GM21576 (cell line): ENCODE results near the gene ELP6.

Experiments used
- ATAC-seq: cut with Tn5 transposase; IDR thresholded peaks from one replicate; pipeline ENCODE4 v1.9.1; 2021; ENCODE audit warnings: mild to moderate bottlenecking, moderate library complexity; ENCODE audit not compliant: unreplicated experiment

ELP6 gene

GRCh38 chr3:47513125-47513929, at the start of gene ELP6:
Gene ELP6, minus strand, starts transcription at chr3:47513712. Its CDS starts 122 bp downstream, at chr3:47513590.
- ATAC-seq, result peak; percentile 92

DNA sequence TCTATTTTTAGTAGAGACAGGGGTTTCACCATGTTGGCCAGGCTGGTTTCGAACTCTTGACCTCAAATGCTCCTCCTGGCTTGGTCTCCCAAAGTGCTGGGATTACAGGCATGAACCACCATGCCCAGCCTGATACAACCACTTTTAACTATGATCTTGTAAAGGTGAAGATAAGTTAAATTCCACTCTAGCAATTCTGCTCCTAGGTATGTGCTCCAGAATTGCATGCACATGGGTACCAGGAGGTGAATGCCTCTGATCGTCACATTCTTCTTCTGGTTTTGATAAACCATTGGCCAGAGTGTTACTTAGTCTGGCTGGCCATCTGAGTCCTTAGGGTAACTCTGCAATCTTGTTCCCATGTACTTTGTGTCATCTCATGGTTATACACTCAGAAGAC, 42.8 kb upstream of the ELP6 start:
- no peak for ATAC-seq

DNA sequence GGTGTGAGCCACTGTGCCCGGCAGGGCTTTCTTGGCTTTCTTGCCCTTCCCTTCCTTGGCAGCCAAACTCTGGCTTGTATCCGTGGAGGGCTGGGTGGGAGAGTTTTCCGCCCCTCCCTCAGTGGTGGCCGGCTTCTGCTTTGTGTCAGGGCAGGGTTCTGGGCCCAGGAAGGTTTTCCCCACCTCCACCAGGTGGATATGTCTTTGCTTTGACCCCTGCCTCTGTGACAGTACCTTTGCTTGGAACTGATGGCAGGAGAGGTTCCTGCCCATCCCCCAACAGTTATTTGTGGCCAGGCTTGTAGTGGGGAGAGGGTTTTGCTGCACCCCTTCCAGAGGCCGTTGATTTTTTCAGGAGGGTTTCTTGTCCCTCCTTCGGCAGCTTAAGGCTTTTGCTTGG, 40.8 kb upstream of the ELP6 start:
- no peak for ATAC-seq

GRCh38 chr3:47553407-47553806, 39.9 kb upstream of the ELP6 start:
- no peak for ATAC-seq

DNA sequence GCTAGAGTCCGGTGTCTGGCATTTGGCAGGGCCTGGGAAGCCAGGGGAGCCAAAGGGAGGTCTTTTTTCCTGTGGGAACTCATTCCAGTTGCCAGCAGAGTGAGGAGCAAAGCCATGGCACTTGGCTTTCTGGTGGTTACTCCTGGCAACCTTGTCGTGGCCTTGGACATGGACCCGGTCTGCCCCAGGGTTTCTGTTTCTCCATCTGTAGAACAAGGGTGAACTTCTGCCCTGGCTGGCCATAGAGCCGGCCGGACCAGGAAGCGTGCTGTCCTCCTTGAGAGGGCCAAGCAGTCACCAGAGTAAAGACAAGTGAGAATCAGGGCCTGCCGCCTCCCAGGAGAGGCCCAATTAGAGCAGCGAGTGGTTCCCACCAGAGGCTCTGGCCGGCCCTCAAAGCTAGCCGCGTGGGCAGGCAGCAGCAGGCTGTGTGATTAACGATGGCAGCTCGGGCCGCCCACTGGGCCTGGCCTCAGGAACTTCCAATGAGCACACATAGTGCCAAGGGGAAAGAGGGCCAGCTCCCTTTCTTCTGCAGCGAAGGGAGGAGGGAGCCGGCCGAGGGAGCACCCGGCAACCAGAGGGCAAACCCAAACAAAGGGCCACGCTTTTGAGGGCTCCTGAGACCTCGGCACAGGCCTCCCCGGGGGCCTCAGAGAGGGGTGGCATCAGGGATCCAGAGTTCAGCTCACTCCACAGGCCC, 29.1 kb upstream of the ELP6 start:
- ATAC-seq, result no peak

- ATAC-seq, result no peak
These were observed 28.1 kb upstream of the ELP6 start for GRCh38 chr3:47541583-47542108.

DNA sequence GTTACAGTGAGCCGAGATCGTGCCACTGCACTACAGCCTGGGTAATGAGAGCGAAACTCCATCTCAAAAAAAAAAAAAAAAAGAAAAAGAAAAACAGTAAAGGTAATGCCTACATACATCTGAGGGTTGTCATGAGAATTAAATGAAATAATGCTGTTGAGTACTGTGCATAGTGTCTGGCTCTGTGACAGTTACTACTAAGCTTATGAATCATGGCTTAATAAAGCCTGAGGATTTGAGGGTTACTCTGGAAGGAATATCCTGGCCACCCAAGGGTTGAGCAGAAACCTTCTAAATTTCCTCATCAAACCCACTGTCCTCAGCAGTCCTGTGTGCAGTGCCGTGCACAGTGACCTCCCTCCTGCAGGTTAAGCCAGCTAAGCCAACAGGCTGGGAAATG, 26.8 kb upstream of the ELP6 start:
- no peak for ATAC-seq

DNA sequence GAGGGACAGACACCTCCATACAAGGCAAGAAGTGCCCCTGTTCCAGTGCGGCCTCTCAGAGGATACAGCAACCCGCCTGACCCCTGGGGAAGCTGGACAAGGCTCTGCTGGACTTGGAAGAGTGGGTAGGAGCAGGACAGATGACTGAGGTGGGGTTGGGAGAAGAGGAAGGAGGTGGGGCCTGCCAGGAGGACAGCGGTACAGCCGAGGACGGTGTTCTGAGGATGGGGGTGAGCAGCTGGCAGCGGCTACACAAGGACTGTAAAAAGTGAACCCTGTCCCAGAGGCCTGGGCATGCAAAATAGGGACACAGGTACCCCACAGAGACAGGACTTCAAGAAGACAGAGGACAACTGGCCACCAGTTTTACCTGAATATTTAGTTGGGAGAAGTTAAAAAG, 23.5 kb upstream of the ELP6 start:
- ATAC-seq, result no peak

DNA sequence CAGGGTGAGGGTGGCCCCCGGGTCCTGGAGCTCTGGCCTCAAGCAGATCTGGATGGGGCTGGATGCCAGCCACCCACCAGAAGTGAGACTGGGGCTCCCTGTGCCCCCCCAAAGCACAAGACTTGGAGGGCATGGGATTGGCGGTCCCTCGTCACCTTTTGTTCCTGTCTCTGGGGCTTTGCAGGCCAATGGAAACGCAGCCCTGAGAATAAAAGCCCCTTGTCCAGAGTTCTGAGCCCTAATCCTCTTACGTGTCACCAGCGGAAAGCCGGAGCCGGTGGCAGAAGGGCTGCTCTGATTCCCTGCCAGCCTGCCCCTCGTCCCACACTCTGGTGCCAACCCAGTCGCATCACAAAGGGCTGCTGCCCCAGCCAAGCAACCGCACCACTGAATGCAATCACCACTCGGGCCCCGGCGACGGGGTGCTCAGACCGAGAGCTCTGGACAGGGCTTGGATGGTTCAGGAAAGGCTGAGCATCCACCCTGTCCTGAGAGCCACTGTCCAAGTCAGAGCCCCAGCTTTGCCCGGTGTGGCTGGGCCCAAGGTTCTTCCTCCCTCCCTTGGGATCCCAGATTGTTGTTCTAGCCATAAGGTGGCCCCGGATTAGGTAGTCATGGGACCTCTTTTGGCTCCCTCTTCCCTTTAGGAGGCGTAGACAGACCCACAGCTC, 22.8 kb upstream of the ELP6 start:
- no peak for ATAC-seq

DNA sequence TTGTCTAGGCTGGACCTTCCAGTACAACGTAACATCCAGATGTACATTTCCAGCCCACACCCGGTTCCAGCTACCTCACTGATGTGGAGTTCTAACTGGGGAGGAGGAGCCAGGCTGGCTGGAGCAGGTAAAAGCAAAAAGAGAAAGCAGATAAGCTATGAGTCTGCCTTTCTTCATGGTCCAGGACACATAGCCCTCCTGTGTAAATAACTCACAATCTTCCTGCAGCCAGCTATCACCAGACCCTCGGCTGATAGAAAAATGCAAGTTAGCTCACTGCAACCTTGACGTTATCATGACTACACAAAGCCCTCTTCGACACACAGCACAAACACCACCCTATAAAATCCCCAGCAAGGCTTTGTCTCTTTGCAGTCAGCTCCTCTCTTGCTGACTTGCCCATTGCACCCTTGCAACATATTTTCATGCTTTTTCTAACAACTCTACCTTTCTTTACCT, 20.5 kb upstream of the ELP6 start:
- no peak for ATAC-seq

- no peak for ATAC-seq
These were observed 20.0 kb upstream of the ELP6 start for GRCh38 chr3:47533481-47533880.

DNA sequence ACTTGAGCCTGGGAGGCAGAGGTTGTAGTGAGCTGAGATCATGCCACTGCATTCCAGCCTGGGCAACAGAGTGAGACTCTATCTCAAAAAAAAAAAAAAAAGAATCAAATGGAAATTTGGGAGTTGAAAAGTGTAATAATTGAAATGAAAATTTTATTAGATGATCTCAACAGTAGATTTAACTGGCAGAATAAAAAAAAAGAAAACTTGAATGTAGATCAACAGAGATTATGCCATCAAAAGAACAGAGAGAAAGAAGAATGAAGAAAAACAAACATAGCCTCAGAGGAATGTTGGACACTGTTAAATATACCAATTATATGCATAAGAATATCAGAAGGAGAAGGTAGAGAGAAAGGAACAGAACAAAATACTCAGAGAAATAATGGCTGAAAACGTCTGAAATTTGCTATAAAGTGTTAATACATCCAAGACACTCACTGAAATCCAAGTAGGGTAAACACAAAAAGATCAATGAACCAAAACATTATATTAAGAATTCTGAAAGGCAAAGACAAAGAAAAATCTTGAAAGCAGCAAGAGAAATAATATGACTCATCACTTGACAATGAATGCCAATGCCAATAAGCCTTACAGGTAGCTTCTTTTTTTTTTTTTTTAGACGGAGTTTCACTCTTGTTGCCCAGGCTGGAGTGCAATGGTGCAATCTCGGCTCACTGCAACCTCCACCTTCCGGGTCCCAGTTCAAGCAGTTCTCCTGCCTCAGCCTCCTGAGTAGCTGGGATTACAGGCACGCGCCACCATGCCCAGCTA, 14.6 kb upstream of the ELP6 start:
- no peak for ATAC-seq

- no peak for ATAC-seq
These were observed 12.1 kb upstream of the ELP6 start for GRCh38 chr3:47525617-47526016.

DNA sequence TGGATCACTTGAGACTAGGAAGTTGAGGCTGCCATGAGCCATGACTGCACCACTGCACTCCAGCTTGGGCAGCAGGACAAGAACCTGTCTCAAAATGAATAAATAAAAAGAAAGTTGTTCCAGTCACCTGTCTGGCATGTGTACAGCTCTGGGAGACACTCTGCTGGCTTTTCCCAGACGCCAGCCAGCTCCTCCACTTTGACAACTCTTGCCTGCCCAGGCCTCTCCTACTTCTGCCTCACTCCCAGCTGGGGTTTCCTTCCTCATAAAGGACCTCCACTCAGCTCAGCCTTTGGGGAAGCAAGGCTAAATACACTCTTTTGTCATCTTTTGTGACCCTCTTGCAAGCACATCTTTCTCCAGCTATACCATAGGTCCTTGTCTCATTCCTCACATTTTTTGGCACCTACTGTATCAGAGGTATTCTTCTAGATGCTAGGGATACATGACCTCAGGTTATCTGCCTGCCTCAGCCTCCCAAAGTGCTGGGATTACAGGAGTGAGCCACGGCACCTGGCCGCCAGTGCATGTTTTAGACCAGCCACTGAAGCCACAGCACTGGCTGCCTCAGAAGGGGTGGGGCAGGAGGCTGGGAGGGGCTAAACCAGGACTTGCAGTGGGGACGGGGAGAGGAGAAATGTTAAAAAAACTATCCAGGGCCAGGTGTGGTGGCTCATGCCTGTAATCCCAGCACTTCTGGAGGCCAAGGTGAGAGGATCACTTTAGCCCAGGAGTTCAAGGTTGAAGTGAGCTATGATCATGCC, 10.0 kb upstream of the ELP6 start:
- ATAC-seq, result no peak

DNA sequence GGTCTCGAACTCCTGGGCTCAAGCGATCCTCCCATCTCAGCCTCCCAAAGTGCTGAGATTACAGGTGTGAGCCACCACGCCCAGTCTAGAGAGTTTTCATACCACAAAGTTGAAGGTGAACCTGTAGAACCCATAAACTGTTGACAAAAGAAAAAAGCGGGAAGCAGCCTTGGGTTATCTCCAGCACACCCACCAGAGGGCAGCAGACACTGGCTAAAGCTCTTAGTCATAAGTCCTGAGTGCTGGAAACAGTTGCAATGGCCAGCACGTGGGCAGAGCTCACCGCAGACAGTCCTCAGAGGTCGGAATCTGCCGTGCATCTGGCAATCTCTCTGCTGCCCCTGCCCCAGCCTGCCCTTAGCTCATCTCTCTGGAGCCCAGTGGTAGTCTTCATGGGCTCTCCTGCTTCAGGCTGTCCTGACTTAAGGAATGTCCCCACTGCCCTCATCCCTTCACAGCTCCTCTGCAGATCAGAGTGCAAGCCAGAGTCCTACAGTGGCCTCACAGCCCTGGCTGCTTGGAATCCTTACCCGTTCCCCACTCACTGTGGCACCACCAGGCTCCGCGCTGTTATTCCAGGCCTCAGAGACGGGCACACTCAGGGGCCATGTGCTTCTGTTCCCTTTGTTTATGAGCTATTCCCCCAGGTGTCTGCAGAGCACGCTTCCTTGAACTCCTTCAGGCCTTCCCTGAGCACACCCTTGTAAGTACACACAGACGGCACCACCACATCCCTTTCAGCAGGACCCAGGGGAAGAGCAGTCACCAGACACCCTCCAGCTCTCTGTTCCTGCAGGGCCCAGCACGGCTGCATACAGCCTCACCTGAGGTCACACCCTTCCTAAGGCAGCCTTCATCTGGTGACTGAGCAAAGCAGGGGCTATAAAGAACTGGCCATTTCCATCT, 8.8 kb upstream of the ELP6 start:
- ATAC-seq, result peak; percentile 59

DNA sequence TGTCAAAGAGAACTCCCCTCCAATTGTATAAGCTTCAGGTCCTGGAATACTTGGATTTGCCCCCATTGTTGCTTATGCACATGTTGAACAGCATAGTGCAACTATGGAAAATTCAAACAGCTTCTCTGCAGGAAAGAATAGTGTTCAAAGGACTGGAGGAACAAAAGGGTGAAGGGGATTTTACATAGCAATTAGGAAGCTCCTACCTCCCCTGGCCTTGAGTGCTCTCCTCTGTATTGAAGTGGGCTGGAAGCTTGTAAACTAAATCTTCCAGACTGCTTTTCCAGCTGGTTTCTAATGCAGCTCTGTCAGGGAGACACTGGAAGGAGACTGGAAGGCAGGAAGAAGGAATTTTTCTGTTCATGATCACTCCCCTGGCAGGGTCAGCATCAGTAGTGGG, 7.2 kb upstream of the ELP6 start:
- no peak for ATAC-seq

- no peak for ATAC-seq
These were observed 4.4 kb upstream of the ELP6 start for GRCh38 chr3:47517937-47518336.

DNA sequence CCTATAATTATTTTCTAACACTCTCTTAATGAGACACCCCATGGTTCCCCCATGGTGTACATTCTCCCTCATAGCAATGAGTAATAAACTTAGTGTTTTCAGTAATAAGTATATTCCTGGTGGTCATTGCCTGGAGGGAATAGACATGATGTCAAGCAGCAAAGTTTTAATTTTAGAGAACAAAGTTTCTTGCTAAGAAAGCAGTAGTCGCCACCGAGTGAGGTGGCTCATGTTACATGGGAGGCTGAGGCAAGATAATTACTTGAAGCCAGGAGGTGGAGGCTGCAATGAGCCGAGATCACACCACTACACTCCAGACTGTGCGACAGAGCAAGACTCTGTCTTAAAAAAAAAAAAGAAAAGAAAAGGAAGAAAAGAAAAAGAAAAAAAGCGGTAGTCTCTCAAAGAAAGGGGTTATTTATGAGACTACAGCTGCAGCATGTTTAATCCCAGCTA, 2.4 kb upstream of the ELP6 start:
- ATAC-seq, result no peak

DNA sequence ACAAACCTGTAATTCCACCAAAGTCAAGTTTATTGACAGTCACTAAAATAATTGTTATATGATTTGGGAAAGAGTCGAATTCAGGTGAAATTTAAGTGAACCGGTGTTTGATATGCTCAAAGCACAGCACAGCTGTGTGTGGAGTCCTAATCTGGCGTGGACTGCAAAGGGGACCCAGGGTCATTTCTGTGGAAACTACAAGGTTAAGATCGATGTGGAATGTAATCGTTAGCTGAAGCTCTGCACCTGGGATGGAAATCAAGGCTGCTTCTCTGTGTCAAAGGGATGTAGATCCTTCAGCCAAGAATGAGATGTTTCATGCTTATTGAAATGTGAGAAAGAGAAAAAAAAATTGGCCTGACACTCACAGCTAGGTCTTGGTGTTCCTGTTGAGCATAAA, 1.6 kb upstream of the ELP6 start:
- ATAC-seq, result no peak
